HUDEP-2 (cell line): Measurements from ENCODE around the gene VEGFC.

ENCODE experiments used
- DNase-seq, 76 experiments: peaks; one replicate each; lab custom pipeline; 2025; ENCODE audit not compliant: unreplicated experiment in 76 of 76; lab: John Stamatoyannopoulos, UW

VEGFC gene

DNA sequence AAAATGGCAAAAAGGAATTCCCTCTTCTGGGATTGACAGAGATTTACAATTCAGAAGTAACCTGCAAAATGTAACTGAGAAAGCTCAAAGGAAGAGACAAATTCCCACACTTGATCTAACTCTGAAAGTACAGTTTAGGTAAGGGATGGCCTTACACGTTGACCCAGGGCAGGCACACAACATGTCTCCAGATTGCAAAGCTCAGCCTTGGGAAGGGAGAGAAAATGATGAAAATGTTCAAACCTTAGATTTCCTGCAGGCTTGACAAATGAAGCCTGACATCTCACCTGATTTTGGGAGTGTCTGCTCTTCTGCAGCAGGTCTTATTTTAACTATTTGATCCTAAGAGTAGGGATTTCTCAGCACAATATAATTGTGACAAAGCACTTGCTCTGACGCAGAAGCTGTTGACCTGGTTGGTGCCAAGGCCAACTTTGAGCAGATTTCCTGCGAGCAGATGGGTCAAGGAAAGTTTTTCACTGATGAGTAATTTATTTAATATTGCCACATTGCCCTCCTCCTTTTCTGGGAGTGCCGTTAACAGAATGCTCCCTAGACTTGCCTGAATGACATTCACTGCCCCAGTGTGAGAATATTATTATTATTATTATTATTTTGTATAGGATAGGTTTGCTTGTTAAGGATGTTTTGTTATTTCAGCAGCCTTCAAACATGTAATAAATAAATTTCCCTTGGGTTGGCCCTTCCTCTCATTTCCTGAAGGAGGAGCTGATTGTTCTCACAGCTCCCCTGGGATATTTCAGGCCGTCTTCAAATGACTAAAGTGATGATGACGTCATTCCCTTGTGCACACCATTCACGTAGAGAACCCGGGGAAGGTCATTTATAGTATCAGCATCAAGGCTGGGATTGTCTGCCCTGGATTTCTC, 157.1 kb downstream of the VEGFC start:
- DNase-seq = no peak
